Fibroblast of villous mesenchyme (primary cell): ENCODE measurements around the gene STK32A. TPM values are rescaled to one million over a fixed set of nuclear protein-coding genes. Genes with fewer than 3 reads are reported as not detected.

Experiments used
- DNase-seq: peaks from one replicate; pipeline ENCODE4 v3.0.0-alpha.2; 2010; ENCODE audit warnings: low read depth
- H3K4me3 ChIP-seq: 2 replicates; pipeline ENCODE4 v1.5.1; 2011; ENCODE audit warnings: low read depth, mild to moderate bottlenecking, low read length
- CTCF ChIP-seq: IDR thresholded peaks from 2 replicates; pipeline ENCODE4 v1.5.1; 2012; ENCODE audit warnings: low read depth, mild to moderate bottlenecking, low read length; ENCODE audit not compliant: insufficient read depth
- total RNA-seq: library from RNA; depleted of rRNA; stranded (reverse); fragments of >200 nt; gene quantifications from 2 replicates; pipeline ENCODE4 v1.2.3, GENCODE V29; 2012

Gene STK32A
- total RNA-seq, 1 donor, result 2.2 TPM

- DNase-seq, result no peak
- H3K4me3 ChIP-seq, result peak overlapping the region; percentile 60
- TF ChIP-seq CTCF, result no peak
Measured at GRCh38 chr5:147382776-147383175, 147.9 kb downstream of the STK32A start.

DNA sequence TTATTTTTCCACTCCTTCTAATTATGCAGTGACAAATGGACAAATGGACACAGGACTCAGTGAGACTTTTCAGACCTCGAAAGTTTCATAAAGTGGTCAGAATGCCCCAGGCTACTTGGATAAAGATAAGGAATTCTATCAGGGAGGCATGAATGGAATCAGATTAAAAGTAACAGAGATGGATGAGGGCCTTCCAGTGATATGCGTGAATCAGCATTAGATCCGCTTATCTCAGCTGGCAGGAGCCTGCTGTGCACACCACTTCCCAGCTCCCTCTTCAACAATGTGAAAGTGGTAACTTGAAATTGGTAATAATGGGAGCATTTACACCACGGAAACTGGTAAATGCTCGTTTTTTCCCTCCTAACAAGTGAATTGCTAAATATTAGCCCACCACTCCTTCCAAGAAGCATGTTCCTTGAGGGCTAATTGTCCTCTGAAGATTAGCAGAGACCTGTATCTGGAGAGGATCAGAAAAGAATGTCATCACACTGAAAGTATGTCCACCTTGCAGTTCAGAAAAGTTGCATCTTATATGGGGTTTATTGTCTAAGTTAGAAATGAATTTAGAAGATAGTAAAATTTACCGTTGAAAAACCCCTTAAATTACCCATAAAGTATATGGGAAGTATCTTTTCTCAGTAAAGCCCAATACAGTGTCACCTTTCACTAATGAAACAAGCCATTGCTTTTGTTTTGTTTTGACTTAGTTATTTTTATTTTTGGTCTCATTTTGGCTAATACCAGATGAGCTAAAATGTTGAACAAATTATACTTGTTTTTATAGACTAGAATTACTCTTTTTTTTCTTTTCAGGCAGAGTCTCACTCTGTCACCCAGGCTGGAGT is 149.7 kb downstream of the STK32A start:
- TF ChIP-seq CTCF, result no peak
- no peak for DNase-seq
- no peak overlapping the region for H3K4me3 ChIP-seq

GRCh38 chr5:147387109-147387508 is 152.3 kb downstream of the STK32A start:
- TF ChIP-seq CTCF, result no peak
- no peak for DNase-seq
- no peak overlapping the region for H3K4me3 ChIP-seq

- no peak overlapping the region for H3K4me3 ChIP-seq
- TF ChIP-seq CTCF, result no peak
- no peak for DNase-seq
Measured at GRCh38 chr5:147388184-147389108, 153.6 kb downstream of the STK32A start.

- no peak for DNase-seq
- TF ChIP-seq CTCF, result no peak
Measured at GRCh38 chr5:147390654-147391225, 155.9 kb downstream of the STK32A start.

GRCh38 chr5:147391781-147392180 is 157.0 kb downstream of the STK32A start:
- H3K4me3 ChIP-seq, result no peak overlapping the region
- peak; percentile 76 for TF ChIP-seq CTCF
- peak; percentile 80 for DNase-seq

More at GRCh38 chr5:147390654-147391225, 155.9 kb downstream of the STK32A start:
- no peak overlapping the region for H3K4me3 ChIP-seq
